ENCODE data around the gene ZNF594.
"Not testable (repeated sequence)": the region's sequence is repeated elsewhere in the genome, so short reads cannot be mapped to it uniquely, and the experiment has no call there.

Gene ZNF594

GRCh38 chr17:5191541-5192417 is at the start of gene ZNF594:
ZNF594 (minus strand) TSS chr17:5191868; CDS start chr17:5184256, 7,612 bp downstream.
- DNase-seq (ENCODE audit: low read depth): peak; percentile 93

- not testable (repeated sequence) for DNase-seq (ENCODE audit: low read depth)
Observed at GRCh38 chr17:5239769-5240168, 48.1 kb upstream of the ZNF594 start.

GRCh38 chr17:5238333-5238732 is 46.7 kb upstream of the ZNF594 start:
- DNase-seq (ENCODE audit: low read depth): no peak

GRCh38 chr17:5237541-5238016 is 45.9 kb upstream of the ZNF594 start:
- DNase-seq (ENCODE audit: low read depth): no peak

GRCh38 chr17:5236938-5237540 is 45.4 kb upstream of the ZNF594 start:
- DNase-seq (ENCODE audit: low read depth): no peak

- DNase-seq (ENCODE audit: low read depth): no peak
Observed at GRCh38 chr17:5234645-5235576, 43.2 kb upstream of the ZNF594 start, which contains the start of gene SCIMP. SCIMP (minus strand) TSS chr17:5234860; CDS start chr17:5234755, 105 bp downstream.

- not testable (repeated sequence) for DNase-seq (ENCODE audit: low read depth)
Observed at GRCh38 chr17:5233492-5233891, 41.8 kb upstream of the ZNF594 start.

GRCh38 chr17:5226940-5227878 is 35.5 kb upstream of the ZNF594 start:
- DNase-seq (ENCODE audit: low read depth): no peak

GRCh38 chr17:5225668-5226457 is 34.2 kb upstream of the ZNF594 start:
- DNase-seq (ENCODE audit: low read depth): no peak

- DNase-seq (ENCODE audit: low read depth): not testable (repeated sequence)
Observed at GRCh38 chr17:5221912-5222311, 30.2 kb upstream of the ZNF594 start.

- DNase-seq (ENCODE audit: low read depth): no peak
Observed at GRCh38 chr17:5220074-5220473, 28.4 kb upstream of the ZNF594 start.

GRCh38 chr17:5219536-5219935 is 27.9 kb upstream of the ZNF594 start:
- no peak for DNase-seq (ENCODE audit: low read depth)

- not testable (repeated sequence) for DNase-seq (ENCODE audit: low read depth)
Observed at GRCh38 chr17:5217562-5217961, 25.9 kb upstream of the ZNF594 start.

- DNase-seq (ENCODE audit: low read depth): no peak
Observed at GRCh38 chr17:5211458-5211857, 19.8 kb upstream of the ZNF594 start.

GRCh38 chr17:5210614-5211252 is 19.1 kb upstream of the ZNF594 start:
- DNase-seq (ENCODE audit: low read depth): no peak

- DNase-seq (ENCODE audit: low read depth): no peak
Observed at GRCh38 chr17:5210091-5210490, 18.4 kb upstream of the ZNF594 start.

GRCh38 chr17:5209396-5209795 is 17.7 kb upstream of the ZNF594 start:
- DNase-seq (ENCODE audit: low read depth): no peak

GRCh38 chr17:5203908-5204294 is 12.2 kb upstream of the ZNF594 start:
- DNase-seq (ENCODE audit: low read depth): no peak

GRCh38 chr17:5203178-5203907 is 11.7 kb upstream of the ZNF594 start:
- no peak for DNase-seq (ENCODE audit: low read depth)
